NCI-H146 treated with DMSO at 0.1 percent for 48 hours (cell line): Measurements from ENCODE around the gene ATP6V1F.

Experiments
- DNase-seq: peaks from one replicate; lab custom pipeline; 2025; ENCODE audit not compliant: unreplicated experiment; lab: John Stamatoyannopoulos, UW

The ATP6V1F gene

DNA sequence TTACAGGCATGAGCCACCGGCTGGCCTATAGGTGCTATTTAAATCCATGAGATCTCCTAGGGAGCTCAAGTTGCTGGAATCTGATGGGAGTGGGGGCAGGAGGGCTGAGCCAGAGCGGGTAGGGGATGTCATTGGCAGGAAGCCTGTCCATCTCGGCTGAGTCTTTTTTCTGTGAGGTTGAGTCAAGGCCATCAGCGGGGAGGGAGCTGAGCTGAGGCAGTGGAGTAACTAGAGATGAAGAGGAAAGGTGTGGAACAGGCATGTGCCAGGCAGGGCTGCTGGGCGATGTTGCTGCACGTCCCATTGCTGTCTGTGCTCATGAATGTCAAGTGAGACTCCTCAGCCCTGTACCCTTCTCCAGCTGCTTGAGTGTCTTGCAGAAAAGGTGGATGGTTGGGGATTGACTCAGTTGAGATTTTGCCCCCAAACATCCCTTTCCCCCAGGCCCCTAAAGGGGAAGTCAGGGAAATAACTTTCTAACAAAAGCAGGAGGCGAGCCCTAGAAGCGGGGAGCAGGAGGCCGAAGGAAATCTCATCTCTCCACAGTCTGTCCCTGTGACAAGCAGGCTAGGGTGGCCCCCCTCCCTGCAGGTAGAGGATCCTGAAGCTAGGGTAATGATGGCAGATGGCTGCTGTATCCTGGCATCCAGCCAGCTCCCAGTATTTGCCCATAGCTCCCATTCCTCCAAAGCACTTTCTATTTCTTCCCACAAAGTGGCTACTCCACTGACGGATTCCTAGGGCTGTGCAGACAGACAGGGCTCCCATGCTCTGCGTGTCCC is 5.4 kb downstream of the ATP6V1F start:
- DNase-seq = peak; percentile 63

DNA sequence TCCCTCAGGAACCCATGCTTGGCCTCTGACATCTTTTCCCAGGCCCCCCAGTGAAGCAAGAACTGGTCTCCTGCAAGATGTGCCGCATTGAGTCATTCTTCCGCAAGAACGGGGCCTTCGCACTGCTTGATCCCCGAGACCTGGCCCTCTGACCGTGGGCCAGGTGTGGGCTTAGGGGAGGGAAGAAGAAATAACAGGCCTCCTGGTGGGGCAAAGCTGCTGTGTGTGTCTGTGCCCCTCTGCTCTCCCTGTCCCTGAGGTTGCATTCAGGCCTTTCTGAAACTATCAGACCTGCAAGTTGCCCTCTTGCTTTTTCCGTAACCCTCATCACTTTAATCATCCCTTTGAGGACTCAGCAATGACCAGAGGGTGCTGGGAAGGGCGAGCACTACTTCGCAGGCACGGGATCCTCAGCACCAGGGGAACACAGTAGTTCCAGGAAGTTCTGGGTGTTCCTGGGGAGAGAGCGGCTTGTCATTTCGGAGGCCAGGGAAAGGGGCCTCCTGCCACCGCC is 6.0 kb downstream of the ATP6V1F start:
- DNase-seq = peak; percentile 54

DNA sequence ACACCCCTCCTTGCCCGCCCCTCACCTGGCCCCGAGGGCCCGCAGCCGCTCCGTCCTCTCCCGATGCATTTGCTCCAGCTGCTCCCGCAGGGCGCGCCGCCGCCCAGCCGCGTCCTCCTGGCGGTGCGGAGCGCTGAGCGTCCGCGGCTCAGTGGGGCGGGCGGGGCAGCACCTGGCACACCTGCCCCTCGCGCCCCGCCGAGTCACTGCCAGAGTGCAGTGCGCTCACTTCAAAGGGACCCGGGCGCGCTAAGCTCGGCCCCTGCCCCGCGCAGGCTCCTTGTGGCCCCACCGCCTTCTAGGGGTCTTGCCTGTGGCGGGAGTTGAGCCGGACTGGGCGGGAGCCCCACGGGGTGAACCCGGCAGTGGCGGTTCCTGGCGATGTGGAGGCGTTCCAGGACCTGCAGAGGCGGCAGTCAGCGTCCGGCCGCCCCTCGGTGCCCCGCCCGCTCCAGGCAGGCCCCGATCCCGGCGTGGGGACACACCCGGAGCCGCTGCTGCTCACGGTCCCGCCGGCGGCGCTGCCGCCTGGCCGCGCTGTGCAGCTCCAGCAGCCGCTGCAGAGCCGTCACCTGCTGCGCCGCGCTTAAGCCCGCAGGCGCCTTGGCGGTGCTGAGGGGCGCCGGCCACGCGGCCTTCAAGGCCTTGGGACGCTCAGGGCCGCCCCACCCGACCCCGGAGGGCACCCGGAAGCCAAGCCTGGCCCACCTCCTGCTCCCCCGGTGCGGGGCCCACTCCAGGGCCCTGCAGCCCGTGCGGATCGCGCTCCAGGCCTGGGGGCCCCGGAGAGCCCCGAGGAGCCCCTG is 6.7 kb downstream of the ATP6V1F start:
- DNase-seq = peak; percentile 65

DNA sequence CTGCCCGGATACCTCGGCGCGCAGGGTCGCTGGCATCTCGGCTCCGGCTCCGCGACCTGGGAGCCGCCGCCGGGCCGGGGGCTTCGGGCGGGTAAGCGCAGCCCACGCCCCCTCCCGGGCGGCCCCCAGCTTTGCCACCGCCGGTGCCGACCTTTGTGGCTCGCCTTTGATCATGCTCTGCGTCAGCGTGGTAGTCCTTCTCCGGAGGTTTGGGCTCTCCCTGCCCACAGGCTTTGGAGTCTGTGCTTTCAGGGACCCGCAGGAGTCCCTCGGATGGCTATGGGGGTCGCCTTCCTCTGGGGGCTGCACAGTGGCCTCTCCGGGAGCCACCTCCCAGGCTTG is 7.3 kb downstream of the ATP6V1F start:
- DNase-seq = no peak

DNA sequence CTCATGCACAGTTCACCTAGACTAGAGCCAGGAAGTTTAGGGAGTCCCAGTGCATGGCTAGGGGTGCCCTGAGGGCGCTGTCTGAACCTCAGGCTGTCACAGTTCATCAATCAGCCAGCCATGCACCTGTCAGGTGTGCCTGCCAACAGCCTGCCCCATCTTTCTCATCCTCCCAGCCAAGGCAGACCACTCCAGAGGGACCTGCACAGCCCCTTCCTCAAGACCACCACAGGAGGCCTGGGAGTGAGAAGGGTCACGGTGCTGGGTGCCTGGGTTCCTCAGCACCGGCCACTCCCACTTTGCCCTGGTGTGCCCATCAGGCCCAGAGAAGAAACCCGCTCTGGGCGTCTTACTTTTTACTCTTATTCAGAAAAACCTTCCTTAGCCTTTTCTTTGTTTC is 8.4 kb downstream of the ATP6V1F start:
- no peak for DNase-seq

DNA sequence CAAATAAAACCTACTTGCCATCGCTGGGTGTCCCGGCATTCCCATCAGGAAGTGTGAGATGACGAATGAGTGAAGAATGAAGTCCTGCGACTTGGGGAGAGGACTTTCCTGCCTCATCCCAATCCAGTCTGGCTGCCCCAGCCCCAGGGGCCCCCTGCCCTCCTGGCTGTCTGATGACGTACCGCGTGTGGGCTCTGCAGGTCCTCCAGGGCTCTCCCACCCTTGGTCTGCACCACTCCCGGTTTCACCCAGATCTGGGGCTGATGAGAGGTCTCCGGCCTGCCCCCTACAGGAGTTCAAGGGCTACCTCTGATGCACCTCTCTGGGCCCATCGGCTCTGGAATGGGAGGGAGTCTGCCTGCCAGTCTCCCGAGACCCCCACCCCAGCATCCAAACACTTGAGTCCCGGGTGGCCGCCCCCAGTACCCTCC is 9.8 kb downstream of the ATP6V1F start:
- no peak for DNase-seq

DNA sequence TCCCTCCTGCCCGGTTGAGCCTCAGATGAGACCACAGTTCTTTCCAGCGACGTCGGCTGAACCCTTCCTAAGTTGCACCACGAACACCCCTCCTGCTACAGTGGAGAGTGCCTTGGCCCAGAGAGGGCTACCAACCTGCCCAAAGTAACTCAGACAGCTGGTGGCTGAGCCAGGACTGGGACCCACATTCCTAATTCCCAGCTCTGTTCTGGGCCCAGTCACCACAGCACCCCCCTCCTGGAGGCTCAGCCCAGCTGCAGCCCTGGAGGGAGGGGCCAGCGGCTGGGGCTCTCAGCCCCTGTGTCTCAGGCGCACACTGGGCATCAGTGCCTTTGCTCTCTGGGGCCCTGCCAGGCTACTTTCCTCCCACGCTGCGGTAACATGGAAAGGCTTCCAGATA is 10.6 kb downstream of the ATP6V1F start:
- DNase-seq = no peak

DNA sequence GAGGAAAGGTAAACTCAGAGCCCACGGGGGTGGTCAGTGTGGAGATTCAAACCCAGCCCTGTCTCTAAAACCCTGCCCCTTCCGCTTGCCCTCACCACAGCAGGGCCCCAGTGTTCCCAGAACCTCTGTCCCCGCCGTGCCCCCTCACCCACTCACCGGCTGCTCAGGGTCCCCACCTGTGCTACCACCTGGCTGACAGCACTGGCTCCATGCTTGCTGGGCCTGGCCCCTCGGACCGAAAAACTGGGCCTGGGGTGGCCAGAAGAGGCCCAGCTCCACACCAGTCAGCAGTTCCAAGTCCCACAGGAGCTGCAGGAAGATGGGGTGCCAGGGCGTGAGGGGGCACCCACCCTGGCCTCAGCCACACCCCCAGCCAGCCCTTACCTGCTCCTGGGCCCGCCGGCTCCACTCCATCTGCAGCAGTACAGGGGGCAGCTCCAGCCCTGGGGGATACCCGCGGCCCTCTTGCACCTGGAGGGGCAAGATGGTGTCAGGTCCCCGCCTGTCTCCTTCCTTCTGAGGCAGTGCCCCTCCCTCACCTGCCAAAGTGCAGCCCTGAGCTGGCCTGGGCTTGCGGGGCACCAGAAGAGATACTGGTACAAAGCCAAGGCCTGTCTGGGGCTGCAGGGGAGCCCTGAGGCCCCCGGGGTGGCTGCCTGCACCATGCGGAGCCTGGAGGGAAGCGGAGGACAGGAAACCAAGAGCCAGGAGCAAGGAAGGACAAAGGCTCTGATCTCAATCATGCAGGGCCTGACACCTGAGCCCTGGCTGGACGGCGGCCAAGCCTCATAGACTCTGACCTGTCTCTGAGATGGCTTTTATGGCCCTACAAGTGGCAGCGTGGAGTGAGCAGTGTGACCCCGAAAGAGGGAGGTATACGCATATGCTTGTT is 11.7 kb downstream of the ATP6V1F start:
- peak; percentile 70 for DNase-seq

DNA sequence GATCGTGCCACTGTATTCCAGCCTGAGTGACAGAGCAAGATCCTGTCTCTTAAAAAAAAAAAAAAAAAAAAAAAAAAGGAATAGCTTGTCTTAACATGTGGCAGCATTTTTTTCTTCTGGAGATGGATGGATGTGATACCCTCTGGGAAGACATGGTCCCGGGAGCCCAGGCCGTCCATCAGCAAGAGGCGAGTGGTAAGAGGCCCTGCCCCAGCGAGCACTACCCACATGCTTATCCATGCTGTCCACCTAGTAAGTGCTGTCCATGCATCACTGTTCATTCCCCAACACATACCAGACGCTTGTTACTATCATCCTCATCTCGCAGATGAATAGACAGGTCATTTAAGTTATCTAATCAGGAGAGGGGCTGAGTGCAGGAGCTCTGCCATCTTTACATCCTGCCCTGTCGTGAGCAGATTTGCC is 12.9 kb downstream of the ATP6V1F start:
- no peak for DNase-seq

DNA sequence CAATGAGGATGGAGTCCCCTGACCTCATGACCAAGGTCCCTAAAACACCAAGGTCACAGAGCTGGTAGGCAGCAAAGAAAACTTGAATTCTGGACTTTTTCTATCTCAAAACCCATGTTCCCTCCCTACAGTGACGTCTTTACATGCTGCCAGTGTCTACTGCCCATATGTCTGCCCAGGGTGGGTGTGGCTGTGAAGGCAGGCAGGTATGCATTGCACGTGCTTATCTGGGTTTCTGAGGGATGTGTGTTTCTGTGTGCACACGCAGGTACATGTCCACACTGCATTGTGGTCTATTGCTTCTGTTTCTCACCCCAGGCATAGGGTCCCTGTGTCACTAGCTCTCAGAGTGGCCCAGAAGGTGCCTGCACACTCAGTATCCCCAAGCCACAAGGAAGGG is 13.5 kb downstream of the ATP6V1F start:
- no peak for DNase-seq

DNA sequence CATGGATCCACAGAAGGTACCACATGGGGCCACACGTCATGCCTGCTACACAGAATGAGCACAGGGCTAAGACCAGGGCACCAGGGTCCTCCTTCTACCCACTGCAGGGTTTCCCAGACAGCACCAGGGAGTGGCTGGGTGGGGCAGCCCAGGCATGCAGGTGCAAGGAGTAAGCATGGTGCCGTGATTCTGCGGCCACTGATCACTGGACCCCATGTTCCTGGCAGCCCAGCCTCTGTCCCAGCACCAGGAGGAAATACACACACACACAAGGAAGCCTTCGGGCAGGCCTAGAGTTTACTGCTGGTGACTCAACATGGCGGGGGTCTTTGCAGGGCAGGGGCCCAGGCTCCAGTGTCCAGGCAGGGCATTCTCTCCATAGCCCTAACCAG is 13.9 kb downstream of the ATP6V1F start:
- no peak for DNase-seq

DNA sequence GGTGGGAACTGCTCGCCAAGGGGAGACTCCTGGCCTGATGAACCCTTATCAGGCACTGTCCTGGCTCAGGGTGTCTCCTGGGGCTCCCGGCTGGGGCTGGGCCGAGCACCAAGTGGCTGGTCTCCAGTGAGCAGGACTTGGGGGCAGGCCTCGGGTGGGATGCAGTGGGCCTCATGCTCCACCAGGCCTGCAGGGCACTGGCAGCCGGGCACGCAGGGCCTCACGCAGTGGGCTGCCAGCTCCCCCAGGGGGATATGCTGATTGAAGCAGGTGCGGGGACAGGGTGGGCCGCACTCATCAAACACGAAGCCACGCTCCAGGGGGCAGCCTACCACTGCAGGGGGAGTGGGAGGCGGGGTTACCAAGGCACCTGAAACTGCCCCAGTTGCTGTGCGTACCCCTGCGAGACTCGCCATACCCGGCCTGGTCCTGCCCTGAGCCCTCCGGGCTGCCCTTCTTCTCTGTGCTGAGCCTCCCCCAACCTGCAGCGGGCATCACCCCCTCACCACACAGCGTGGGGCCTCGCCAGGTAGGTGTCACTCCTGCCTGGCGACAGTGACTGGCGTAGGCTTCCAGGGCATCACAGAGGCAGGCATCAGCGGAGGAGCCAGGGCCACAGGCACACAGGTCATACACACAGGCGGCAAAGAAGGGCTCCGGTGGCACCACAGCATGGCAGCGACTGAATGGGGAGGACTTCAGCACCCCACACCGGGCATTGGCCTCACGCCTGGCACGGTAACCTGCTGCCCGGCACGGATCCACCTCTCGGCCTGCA is 14.5 kb downstream of the ATP6V1F start:
- no peak for DNase-seq

DNA sequence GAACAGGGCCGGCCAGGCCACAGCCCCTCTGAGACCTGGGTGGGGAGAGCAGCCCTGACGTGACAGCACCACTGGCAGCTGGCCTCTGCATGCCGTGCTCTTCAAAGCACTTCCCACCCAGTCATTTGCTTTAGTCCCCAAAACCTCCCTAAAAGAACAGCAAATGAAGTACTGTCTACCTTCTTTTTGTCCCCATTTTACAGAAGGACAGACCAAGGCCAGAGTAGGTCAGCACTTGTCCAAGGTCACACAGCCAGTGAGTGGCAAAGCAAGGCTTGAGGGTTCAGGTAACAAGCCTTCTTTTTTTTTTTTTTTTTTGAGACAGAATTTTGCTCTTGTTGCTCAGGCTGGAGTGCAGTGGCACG is 15.1 kb downstream of the ATP6V1F start:
- DNase-seq = no peak

DNA sequence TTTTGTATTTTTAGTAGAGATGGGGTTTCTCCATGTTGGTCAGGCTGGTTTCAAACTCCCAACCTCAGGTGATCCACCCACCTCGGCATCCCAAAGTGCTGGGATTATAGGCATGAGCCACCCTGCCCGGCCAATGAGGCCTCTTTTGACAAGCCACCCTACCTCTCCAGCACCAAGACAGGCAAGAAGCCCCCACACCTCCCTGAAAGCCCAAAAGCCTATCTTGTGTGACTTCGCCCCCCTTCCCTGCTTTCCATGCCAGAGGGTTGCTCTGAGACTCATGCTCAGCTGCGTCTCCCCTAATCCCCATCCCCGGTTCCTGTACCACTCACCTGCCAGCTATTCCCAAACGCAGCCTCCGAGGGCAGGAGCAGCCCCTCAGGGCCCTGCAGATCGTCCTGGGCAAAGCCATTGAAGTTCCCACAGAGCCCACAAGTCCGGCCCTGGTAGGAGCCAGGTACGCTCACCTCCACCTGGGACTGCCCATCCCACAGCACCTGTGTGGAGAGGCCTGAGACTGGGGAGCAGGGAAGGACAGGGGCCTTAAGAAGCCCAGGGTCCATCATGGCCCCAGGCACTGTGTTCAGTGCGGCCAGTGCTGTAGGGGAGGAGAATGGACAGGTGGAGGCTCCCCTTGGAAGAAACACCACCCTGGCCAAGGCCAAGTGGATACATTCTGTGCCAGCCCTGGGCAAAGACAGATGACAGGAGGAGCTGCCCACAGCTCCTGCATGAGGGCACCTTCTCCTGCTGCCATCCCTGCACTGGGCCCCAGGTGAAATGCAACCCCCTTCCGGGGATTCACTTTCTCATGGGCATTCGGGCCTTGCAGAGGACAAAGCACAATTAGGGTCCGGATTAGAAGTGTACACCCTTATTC is 15.8 kb downstream of the ATP6V1F start:
- DNase-seq = no peak

DNA sequence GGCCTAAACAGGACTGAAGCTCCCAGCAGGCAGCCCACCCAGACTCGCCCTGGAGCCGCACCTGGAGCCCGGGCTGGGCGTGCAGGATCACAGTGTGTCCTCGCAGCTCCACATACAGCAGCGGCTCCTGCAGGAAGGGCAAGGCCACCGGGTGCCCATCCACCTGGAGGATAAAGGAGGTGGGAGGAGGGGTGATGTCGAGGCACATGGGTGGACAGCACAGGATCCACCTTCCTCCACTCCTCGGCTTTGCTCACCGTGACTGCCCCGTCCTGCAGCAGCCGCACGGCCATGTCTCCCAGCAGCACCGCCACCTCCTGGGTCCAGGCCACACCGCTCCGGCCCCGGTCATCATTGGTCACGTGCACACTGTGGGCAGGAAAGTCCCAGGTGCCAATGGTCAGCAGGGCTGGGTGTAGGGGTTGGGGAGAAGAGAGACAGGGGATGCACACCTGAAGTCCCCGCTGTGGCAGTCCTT is 16.8 kb downstream of the ATP6V1F start:
- no peak for DNase-seq

DNA sequence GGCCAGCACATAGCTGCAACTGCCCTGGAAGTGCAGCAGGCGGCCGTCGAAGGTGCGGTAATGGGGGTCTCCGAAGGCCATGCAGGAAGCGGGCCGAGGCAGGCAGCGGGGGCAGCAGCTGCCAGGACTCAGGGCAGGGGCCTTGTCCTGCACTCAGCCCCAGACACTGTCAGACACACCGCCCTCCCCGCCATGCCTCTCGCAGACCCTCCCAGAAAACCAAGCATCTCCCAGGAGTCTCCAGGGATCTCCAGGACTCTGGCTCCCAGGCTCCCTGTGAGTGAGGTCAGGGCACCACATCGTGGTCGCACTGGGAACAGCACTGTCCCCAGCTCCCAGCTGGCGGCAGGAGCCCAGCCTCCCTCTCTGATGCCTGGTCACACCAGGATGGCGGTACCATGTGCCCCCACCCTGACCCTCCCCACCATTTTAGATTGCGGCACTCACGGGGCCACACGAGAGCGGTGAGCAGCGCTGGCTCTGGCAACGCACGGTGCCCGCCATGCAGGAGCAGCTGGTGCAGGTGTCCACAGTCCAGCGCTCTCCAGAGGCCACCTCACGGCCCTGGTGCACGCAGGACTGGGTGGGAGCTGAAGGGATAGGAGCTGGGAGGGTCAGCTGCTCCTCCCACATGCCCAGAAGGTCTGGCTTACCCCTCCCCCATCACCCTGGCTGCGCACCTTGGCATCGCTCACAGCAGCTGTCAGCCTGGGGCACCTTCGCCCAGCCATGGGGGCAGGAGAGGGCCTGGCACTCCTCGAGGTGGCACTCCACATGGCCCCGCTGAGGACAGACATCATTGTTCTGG is 17.5 kb downstream of the ATP6V1F start:
- peak; percentile 49 for DNase-seq

DNA sequence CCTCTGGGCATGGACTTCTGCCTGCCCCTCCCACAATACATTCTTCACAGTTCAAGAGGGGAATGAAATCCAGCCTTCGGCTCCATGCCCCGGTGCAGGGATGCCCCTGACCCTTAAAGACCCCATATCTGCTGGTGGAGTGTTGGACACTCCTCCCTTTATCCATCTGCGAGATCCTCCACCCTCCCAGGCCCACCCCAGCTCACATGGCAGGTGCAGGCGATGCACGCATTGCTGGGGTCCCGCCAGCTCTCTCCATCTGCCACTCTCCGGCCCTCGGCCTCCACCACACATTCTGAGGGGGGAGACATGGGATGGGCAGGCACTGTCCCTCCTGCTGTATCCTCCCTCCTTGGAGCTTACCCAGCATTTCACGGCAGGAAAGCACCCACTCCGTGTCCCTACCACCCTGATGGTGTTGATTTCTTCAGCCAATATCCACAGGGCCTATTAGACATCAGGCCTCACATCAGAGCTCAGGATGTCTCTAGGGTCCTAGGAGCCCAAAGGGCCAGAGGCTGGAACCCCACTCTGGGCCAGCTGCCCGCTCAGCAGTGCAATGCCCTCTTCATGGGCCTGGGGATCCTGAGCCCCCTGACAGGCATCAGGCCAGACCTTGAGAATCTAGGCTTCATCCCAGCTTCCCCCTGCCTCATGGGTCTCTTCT is 18.3 kb downstream of the ATP6V1F start:
- DNase-seq = no peak

DNA sequence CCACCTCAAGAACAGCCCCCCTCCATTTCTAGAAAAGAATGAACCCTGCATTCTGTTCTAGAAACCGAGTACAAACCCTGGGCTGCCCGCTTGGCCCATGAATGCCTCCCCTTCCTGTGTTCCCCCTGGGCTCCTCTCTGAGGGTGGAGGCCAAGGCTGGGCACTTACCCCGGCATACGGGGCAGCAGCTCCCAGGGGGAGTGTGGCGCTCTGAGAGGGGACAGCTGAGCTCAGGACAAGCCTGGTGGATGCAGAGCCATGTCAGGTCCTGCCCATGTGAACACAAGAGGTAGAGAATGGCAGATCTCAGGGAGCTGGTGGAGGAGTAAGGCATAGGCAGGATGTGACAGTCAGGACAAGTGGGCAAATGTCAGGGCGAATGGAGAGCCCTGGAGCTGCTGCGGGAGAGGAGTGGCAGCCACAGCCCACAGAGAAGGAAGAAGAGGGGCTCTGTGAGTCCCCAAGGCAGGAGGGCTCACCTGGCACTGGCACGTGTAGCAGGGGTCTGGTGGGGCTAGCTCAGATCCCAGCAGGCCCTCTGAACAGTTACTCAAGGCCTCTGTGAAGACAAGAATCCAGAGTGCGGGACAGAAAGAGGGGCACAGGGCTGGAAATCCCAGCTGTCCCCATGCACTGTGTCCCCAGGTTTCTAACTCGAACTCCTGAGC is 18.9 kb downstream of the ATP6V1F start:
- no peak for DNase-seq
